GM23338 (cell line): Measurements from ENCODE around the gene CTRL. TPM values are rescaled to one million over a fixed set of nuclear protein-coding genes. Genes with fewer than 3 reads are reported as not detected.

Experiments
- ATAC-seq: fragments of 200-7000 bp; cut with Tn5 transposase; 3 replicates; pipeline ENCODE4 v1.9.1; 2020
- DNase-seq: peaks from one replicate; pipeline ENCODE4 v3.0.0-alpha.2; 2015; ENCODE audit warnings: low spot score
- H2AFZ ChIP-seq: fragments of 200-600 bp; sonication (generic); 2 replicates; pipeline ENCODE4 v1.8.0; 2016; ENCODE audit warnings: antibody characterized with exemption, mild to moderate bottlenecking, moderate library complexity
- H3F3A ChIP-seq: fragments of 200-600 bp; sonication (generic); replicated peaks from 2 replicates; pipeline ENCODE4 v1.8.0; 2017; ENCODE audit warnings: antibody characterized with exemption, mixed run types, low read depth
- H3K27ac ChIP-seq: fragments of 200-600 bp; sonication (generic); 2 replicates; pipeline ENCODE4 v1.6.1; 2016; ENCODE audit warnings: low read depth
- H3K27me3 ChIP-seq: fragments of 200-600 bp; sonication (generic); 2 replicates; pipeline ENCODE4 v1.8.0; 2016; ENCODE audit warnings: mild to moderate bottlenecking, mixed run types, moderate library complexity; ENCODE audit not compliant: insufficient read depth
- H3K36me3 ChIP-seq: fragments of 200-600 bp; sonication (generic); 2 replicates; pipeline ENCODE4 v1.8.0; 2016; ENCODE audit warnings: mild to moderate bottlenecking; ENCODE audit not compliant: insufficient read depth
- H3K4me1 ChIP-seq: fragments of 200-600 bp; sonication (generic); 2 replicates; pipeline ENCODE4 v1.8.0; 2016; ENCODE audit warnings: mild to moderate bottlenecking, moderate library complexity; ENCODE audit not compliant: insufficient read depth
- H3K4me2 ChIP-seq: fragments of 200-600 bp; sonication (generic); 2 replicates; pipeline ENCODE4 v1.7.1; 2017; ENCODE audit warnings: mixed run types
- H3K4me3 ChIP-seq: fragments of 200-600 bp; sonication (generic); 2 replicates; pipeline ENCODE4 v1.6.1; 2016; ENCODE audit warnings: mixed run types
- H3K79me2 ChIP-seq: fragments of 200-600 bp; sonication (generic); replicated peaks from 2 replicates; pipeline ENCODE4 v1.8.0; 2017; ENCODE audit warnings: mild to moderate bottlenecking; ENCODE audit not compliant: insufficient read depth
- H3K9me2 ChIP-seq: fragments of 200-600 bp; sonication (generic); 2 replicates; pipeline ENCODE4 v1.8.0; 2017; ENCODE audit not compliant: insufficient read depth
- H4K20me1 ChIP-seq: fragments of 200-600 bp; sonication (generic); replicated peaks from 2 replicates; pipeline ENCODE4 v1.8.0; 2017; ENCODE audit warnings: mild to moderate bottlenecking; ENCODE audit not compliant: insufficient read depth
- H3K27ac Mint-ChIP-seq: 2 replicates; pipeline ENCODE4 v1.8.0; 2020; ENCODE audit warnings: inconsistent platforms, mild to moderate bottlenecking, moderate library complexity, mixed read lengths
- H3K27me3 Mint-ChIP-seq: 3 replicates; pipeline ENCODE4 v1.8.0; 2022; ENCODE audit warnings: low read depth, mild to moderate bottlenecking, moderate library complexity, mixed read lengths, inconsistent platforms; ENCODE audit not compliant: insufficient read depth, poor library complexity
- H3K36me3 Mint-ChIP-seq: 3 replicates; pipeline ENCODE4 v1.8.0; 2021; ENCODE audit warnings: low read depth, mild to moderate bottlenecking, inconsistent platforms, moderate library complexity, mixed read lengths
- H3K4me1 Mint-ChIP-seq: 3 replicates; pipeline ENCODE4 v1.8.0; 2020; ENCODE audit warnings: mild to moderate bottlenecking, inconsistent platforms, mixed read lengths
- H3K4me3 Mint-ChIP-seq: 3 replicates; pipeline ENCODE4 v1.8.0; 2021; ENCODE audit warnings: moderate library complexity, mild to moderate bottlenecking, inconsistent platforms, mixed read lengths
- H3K9me3 Mint-ChIP-seq: 3 replicates; pipeline ENCODE4 v1.8.0; 2020; ENCODE audit warnings: moderate library complexity, mild to moderate bottlenecking, inconsistent platforms, mixed read lengths
- CREB1 ChIP-seq: fragments of 250-450 bp; sonication (Bioruptor Pico); IDR thresholded peaks from 2 replicates; pipeline ENCODE4 v1.5.0; 2020; ENCODE audit warnings: low read depth, mild to moderate bottlenecking, moderate library complexity
- CTCF ChIP-seq, 2 experiments: fragments of 200-600 bp in 1 of 2; sonication (generic) in 1 of 2; conservative IDR thresholded peaks; 2 replicates each; pipeline versions ENCODE4 v1.5.1 to v1.6.1; 2016 to 2017; ENCODE audit warnings: antibody characterized with exemption in 2 of 2, low read depth in 2 of 2, mild to moderate bottlenecking in 2 of 2, moderate library complexity in 1 of 2
- ETS1 ChIP-seq: IDR thresholded peaks from 2 replicates; pipeline ENCODE4 v1.6.1; 2016; ENCODE audit warnings: antibody characterized with exemption
- EZH2phosphoT487 ChIP-seq: fragments of 200-600 bp; sonication (generic); IDR thresholded peaks from one replicate; pipeline ENCODE4 v1.8.1; 2018; ENCODE audit warnings: antibody characterized with exemption; ENCODE audit not compliant: unreplicated experiment
- JUNB ChIP-seq: IDR thresholded peaks from one replicate; pipeline ENCODE4 v1.6.1; 2016; ENCODE audit warnings: antibody characterized with exemption; ENCODE audit not compliant: unreplicated experiment
- REST ChIP-seq: IDR thresholded peaks from one replicate; pipeline ENCODE4 v1.6.1; 2018; ENCODE audit warnings: antibody characterized with exemption; ENCODE audit not compliant: unreplicated experiment
- STAT1 ChIP-seq: IDR thresholded peaks from one replicate; pipeline ENCODE4 v1.6.1; 2016; ENCODE audit warnings: antibody characterized with exemption; ENCODE audit not compliant: unreplicated experiment
- ZNF331 ChIP-seq: fragments of 250-450 bp; sonication (Bioruptor Pico); IDR thresholded peaks from 2 replicates; pipeline ENCODE4 v1.5.0; 2020; ENCODE audit warnings: low read depth, mild to moderate bottlenecking, moderate library complexity
- ZNF462 ChIP-seq: fragments of 250-450 bp; sonication (Bioruptor Pico); IDR thresholded peaks from 2 replicates; pipeline ENCODE4 v1.5.0; 2020; ENCODE audit warnings: mild to moderate bottlenecking, moderate library complexity
- polyA plus RNA-seq: library from polyadenylated mRNA; unstranded; fragments of >200 nt; fragmentation: Nextera tagmentation; extraction: Ambion mirVana; gene quantifications from 2 replicates; pipeline ENCODE4 v1.2.1, GENCODE V29; 2016
- total RNA-seq: library from RNA; depleted of rRNA; stranded (reverse); fragments of >200 nt; shearing (Covaris generic); gene quantifications from 2 replicates; pipeline ENCODE4 v1.2.3, GENCODE V29; 2014

Gene CTRL
- total and polyA plus RNA-seq, 2 experiments from 2014 or later = 1.6 to 13.0 TPM

GRCh38 chr16:67928147-67928546 is 3.5 kb downstream of the CTRL start (continued):
- TF ChIP-seq ZNF462 (CRISPR knock-in tag) (no peak), EZH2phosphoT487 (no peak), ETS1 (no peak), JUNB (no peak)

- ATAC-seq = no peak
- no peak overlapping the region for H3K4me3 Mint-ChIP-seq
- no peak for TF ChIP-seq ZNF331
- TF ChIP-seq STAT1 = no peak
- TF ChIP-seq CREB1 (CRISPR knock-in tag) = no peak
- TF ChIP-seq REST = no peak
- TF ChIP-seq JUNB = no peak
- no peak for TF ChIP-seq ETS1
- TF ChIP-seq CTCF (conservative IDR thresholded peaks at IDR 0.05; ENCODE audit: low read depth in 2 of 2) = no peak
These were observed 4.3 kb downstream of the CTRL start for GRCh38 chr16:67927131-67927941.

More at GRCh38 chr16:67927131-67927941, 4.3 kb downstream of the CTRL start:
- DNase-seq = no peak
- Histone ChIP-seq H3K27ac (no peak overlapping the region), H3F3A (0 out of 2 replicates have a peak, but pooled peaks cover 6% of the 10 kb centered on the region), H3K36me3 (no peaks in the 10 kb centered on the region), H3K9me2 (no peaks in the 10 kb centered on the region), H3K4me1 (peaks cover 6% of the 10 kb centered on the region; the same call in 1 of the 2 replicates), H3K27me3 (no peaks in the 10 kb centered on the region), H2AFZ (no peak overlapping the region), H3K79me2 (no peaks in the 10 kb centered on the region), H3K4me2 (no peak overlapping the region), H4K20me1 (no peaks in the 10 kb centered on the region; the same call in none of the 2 replicates), H3K4me3 (no peak overlapping the region)
- peaks cover 14% of the 10 kb centered on the region for H3K27me3 Mint-ChIP-seq
- H3K4me1 Mint-ChIP-seq = peaks cover 13% of the 10 kb centered on the region
- H3K9me3 Mint-ChIP-seq = no peaks in the 10 kb centered on the region
- peaks cover 5% of the 10 kb centered on the region; the same call in 1 of the 3 replicates for H3K36me3 Mint-ChIP-seq
- H3K27ac Mint-ChIP-seq = no peak overlapping the region
